ENCODE data around the gene MAGI3.

Gene MAGI3

GRCh38 chr1:113653741-113654140, 263.4 kb downstream of the MAGI3 start:
- no peak overlapping the region for H3K4me3 ChIP-seq (ENCODE audit: low read depth, low read length)
- no peaks in the 10 kb centered on the region for H3K4me1 ChIP-seq (ENCODE audit: control insufficient read depth, insufficient read depth, low read length)
- no peaks in the 10 kb centered on the region for H3K9me3 ChIP-seq (ENCODE audit: control insufficient read depth, insufficient read depth, low read depth, low read length)
- TF ChIP-seq ZNF660 (tag by site-specific recombination; IDR thresholded peaks at IDR 0.05), result no peak
- TF ChIP-seq ZNF18 (tag by site-specific recombination; IDR thresholded peaks at IDR 0.05), result no peak
- no peak for TF ChIP-seq ZEB2 (tag by site-specific recombination; IDR thresholded peaks at IDR 0.05)
- no peak for TF ChIP-seq AEBP2 (tag by site-specific recombination; IDR thresholded peaks at IDR 0.05; ENCODE audit: borderline replicate concordance)
- no peak for TF ChIP-seq ZNF341 (tag by site-specific recombination; IDR thresholded peaks at IDR 0.05; ENCODE audit: low read depth)
- TF ChIP-seq SALL2 (tag by site-specific recombination; IDR thresholded peaks at IDR 0.05; ENCODE audit: borderline replicate concordance), result no peak
- TF ChIP-seq ZNF133 (tag by site-specific recombination; IDR thresholded peaks at IDR 0.05), result no peak
- no peak overlapping the region for H3K27ac ChIP-seq (ENCODE audit: extremely low read depth, low read depth, low read length)
- peaks cover 0 to under 1% of the 10 kb centered on the region in 2 experiments; a peak in 2 of 3 replicates for H3K36me3 ChIP-seq (ENCODE audit: control insufficient read depth in 2 of 2, insufficient read depth in 1 of 2, low read length in 2 of 2)
- ChIA-PET CTCF (no interaction called here), POLR2A (no interaction called here)

- Histone ChIP-seq H3K4me3 (ENCODE audit: low read depth, low read length) (no peak overlapping the region), H3K4me1 (ENCODE audit: control insufficient read depth, insufficient read depth, low read length) (no peaks in the 10 kb centered on the region), H3K9me3 (ENCODE audit: control insufficient read depth, insufficient read depth, low read depth, low read length) (no peaks in the 10 kb centered on the region), H3K27ac (ENCODE audit: extremely low read depth, low read depth, low read length) (no peak overlapping the region), H3K36me3 (ENCODE audit: control insufficient read depth in 2 of 2, insufficient read depth in 1 of 2, low read length in 2 of 2) (no peaks in the 10 kb centered on the region; a peak in 1 of 3 replicates)
- CTCF ChIA-PET, result no interaction called here
- no peak for TF ChIP-seq ZNF324 (tag by site-specific recombination; IDR thresholded peaks at IDR 0.05)
- TF ChIP-seq MZF1 (tag by site-specific recombination; IDR thresholded peaks at IDR 0.05; ENCODE audit: borderline replicate concordance), result no peak
- peak; percentile 81 for TF ChIP-seq ZNF664 (tag by site-specific recombination; IDR thresholded peaks at IDR 0.05)
- no peak for TF ChIP-seq ZBTB20 (tag by site-specific recombination; IDR thresholded peaks at IDR 0.05)
- 0 out of 2 replicates have a peak, but pooled peaks have one; percentile 43 for TF ChIP-seq PRDM1 (tag by site-specific recombination; IDR thresholded peaks at IDR 0.05)
- POLR2A ChIA-PET, result no interaction called here
Measured at GRCh38 chr1:113654883-113655282, 264.6 kb downstream of the MAGI3 start.

GRCh38 chr1:113657126-113657525, 266.8 kb downstream of the MAGI3 start:
- Histone ChIP-seq H3K36me3 (ENCODE audit: control insufficient read depth in 2 of 2, insufficient read depth in 1 of 2, low read length in 2 of 2) (no peaks in the 10 kb centered on the region), H3K4me3 (ENCODE audit: low read depth, low read length) (no peak overlapping the region), H3K9me3 (ENCODE audit: control insufficient read depth, insufficient read depth, low read depth, low read length) (no peaks in the 10 kb centered on the region), H3K27ac (ENCODE audit: extremely low read depth, low read depth, low read length) (no peak overlapping the region), H3K4me1 (ENCODE audit: control insufficient read depth, insufficient read depth, low read length) (no peaks in the 10 kb centered on the region)
- ChIA-PET POLR2A (no interaction called here), CTCF (interaction anchor here (0.7 to 1.1 kb wide), 2 partner anchors 29 to 584 kb away, joined by 3 read pairs; partner anchors contain the start of gene LRIG2)
- TF ChIP-seq ZNF292 (tag by site-specific recombination; IDR thresholded peaks at IDR 0.05; ENCODE audit: borderline replicate concordance, low read depth) (no peak), ZEB2 (tag by site-specific recombination; IDR thresholded peaks at IDR 0.05) (no peak), OVOL3 (tag by site-specific recombination; IDR thresholded peaks at IDR 0.05) (no peak)

- H3K36me3 ChIP-seq (ENCODE audit: control insufficient read depth in 2 of 2, insufficient read depth in 1 of 2, low read length in 2 of 2), result no peaks in the 10 kb centered on the region
- TF ChIP-seq ZBTB8A (tag by site-specific recombination; IDR thresholded peaks at IDR 0.05) (no peak), SCRT2 (tag by site-specific recombination; IDR thresholded peaks at IDR 0.05) (no peak), KLF9 (tag by site-specific recombination; IDR thresholded peaks at IDR 0.05; ENCODE audit: low read depth) (no peak), ZBTB17 (tag by site-specific recombination; IDR thresholded peaks at IDR 0.05) (0 out of 2 replicates have a peak, but pooled peaks have one; percentile 17), ZNF169 (tag by site-specific recombination; IDR thresholded peaks at IDR 0.05) (no peak), BCL11B (tag by site-specific recombination; IDR thresholded peaks at IDR 0.05; ENCODE audit: low read depth) (no peak)
- ChIA-PET POLR2A (no interaction called here), CTCF (interaction anchor here (1.1 kb wide), 1 partner anchor 585 kb away, joined by 3 read pairs; the partner anchor contains the start of gene LRIG2)
- no peaks in the 10 kb centered on the region for H3K9me3 ChIP-seq (ENCODE audit: control insufficient read depth, insufficient read depth, low read depth, low read length)
- no peak overlapping the region for H3K4me3 ChIP-seq (ENCODE audit: low read depth, low read length)
- no peak overlapping the region for H3K27ac ChIP-seq (ENCODE audit: extremely low read depth, low read depth, low read length)
- no peaks in the 10 kb centered on the region for H3K4me1 ChIP-seq (ENCODE audit: control insufficient read depth, insufficient read depth, low read length)
Measured at GRCh38 chr1:113657556-113658063, 267.3 kb downstream of the MAGI3 start.
